Chondrocyte (in vitro differentiated cells): ENCODE measurements around the gene STK11. TPM values are rescaled to one million over a fixed set of nuclear protein-coding genes. Genes with fewer than 3 reads are reported as not detected.

Experiments
- DNase-seq: peaks from one replicate; pipeline ENCODE4 v3.0.0; 2021; ENCODE audit warnings: mixed read lengths, low spot score
- H3K27ac Mint-ChIP-seq: one replicate; pipeline ENCODE4 v1.8.0; 2021; ENCODE audit warnings: mild to moderate bottlenecking, moderate library complexity, mixed read lengths; ENCODE audit not compliant: unreplicated experiment
- H3K27me3 Mint-ChIP-seq: 2 replicates; pipeline ENCODE4 v1.8.0; 2021; ENCODE audit warnings: low read depth, mixed read lengths
- H3K36me3 Mint-ChIP-seq: 2 replicates; pipeline ENCODE4 v1.8.0; 2021; ENCODE audit warnings: low read depth, mixed read lengths
- H3K4me1 Mint-ChIP-seq: 2 replicates; pipeline ENCODE4 v1.8.0; 2021; ENCODE audit warnings: low read depth, mild to moderate bottlenecking, mixed read lengths
- H3K4me3 Mint-ChIP-seq: one replicate; pipeline ENCODE4 v1.8.0; 2021; ENCODE audit warnings: mild to moderate bottlenecking, moderate library complexity, mixed read lengths; ENCODE audit not compliant: unreplicated experiment
- H3K9me3 Mint-ChIP-seq: 2 replicates; pipeline ENCODE4 v1.8.0; 2021; ENCODE audit warnings: low read depth, mixed read lengths
- total RNA-seq: library from RNA; stranded (reverse); gene quantifications from 3 replicates; pipeline ENCODE4 v1.2.1, GENCODE V29; 2021
- TF ChIP-seq, protein P1 (sequence below): fragments of 200-600 bp; sonication (generic); IDR thresholded peaks from 2 replicates; pipeline ENCODE4 v1.5.0; 2021; ENCODE audit warnings: antibody characterized with exemption, mild to moderate bottlenecking, moderate library complexity

STK11 gene
- total RNA-seq, 1 donor from 2014 or later, result 42.3 TPM

DNA sequence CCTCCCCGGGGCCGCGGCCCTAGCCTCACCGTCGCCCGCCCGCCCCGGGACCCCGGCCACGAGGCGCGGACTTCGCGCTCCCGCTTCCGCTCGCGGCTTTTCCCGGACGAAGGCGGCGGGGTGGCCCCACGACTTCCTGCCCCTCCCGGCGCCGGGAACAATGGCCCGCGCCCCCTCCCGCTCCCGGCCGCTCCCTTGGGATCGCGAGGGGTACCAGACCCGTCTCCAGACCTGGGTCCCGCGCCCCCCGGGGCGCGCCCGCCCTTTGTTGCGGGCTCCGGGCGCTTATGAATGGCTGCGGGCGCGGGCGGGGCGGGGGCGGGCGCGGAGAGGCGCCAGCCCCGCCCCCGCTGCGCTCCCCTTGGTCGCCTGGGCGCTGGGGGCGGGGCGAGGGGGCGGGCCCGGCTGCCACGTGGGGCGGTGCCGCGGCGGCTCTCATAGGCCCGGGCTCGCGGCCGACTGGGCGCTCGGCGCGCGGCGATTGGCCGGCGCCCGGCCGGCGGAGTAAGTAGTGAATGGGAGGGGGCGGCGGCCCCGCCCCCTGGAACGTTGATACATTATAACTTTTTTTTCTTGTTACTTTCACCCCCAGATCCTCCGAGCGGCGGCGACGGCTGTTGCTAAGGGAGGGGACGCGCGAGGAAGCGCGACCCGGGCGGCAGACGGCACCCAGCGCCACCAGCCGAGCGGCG, 43.9 kb downstream of the STK11 start:
- peak overlapping the region; percentile 66 for H3K27ac Mint-ChIP-seq
- H3K4me1 Mint-ChIP-seq, result peaks cover 16% of the 10 kb centered on the region
- no peaks in the 10 kb centered on the region for H3K27me3 Mint-ChIP-seq
- H3K36me3 Mint-ChIP-seq, result peaks cover 10% of the 10 kb centered on the region
- H3K9me3 Mint-ChIP-seq, result no peaks in the 10 kb centered on the region
- peak overlapping the region; percentile 63 for H3K4me3 Mint-ChIP-seq
- TF ChIP-seq, protein P1, sequence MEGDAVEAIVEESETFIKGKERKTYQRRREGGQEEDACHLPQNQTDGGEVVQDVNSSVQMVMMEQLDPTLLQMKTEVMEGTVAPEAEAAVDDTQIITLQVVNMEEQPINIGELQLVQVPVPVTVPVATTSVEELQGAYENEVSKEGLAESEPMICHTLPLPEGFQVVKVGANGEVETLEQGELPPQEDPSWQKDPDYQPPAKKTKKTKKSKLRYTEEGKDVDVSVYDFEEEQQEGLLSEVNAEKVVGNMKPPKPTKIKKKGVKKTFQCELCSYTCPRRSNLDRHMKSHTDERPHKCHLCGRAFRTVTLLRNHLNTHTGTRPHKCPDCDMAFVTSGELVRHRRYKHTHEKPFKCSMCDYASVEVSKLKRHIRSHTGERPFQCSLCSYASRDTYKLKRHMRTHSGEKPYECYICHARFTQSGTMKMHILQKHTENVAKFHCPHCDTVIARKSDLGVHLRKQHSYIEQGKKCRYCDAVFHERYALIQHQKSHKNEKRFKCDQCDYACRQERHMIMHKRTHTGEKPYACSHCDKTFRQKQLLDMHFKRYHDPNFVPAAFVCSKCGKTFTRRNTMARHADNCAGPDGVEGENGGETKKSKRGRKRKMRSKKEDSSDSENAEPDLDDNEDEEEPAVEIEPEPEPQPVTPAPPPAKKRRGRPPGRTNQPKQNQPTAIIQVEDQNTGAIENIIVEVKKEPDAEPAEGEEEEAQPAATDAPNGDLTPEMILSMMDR, result no peak
- no peak for DNase-seq

DNA sequence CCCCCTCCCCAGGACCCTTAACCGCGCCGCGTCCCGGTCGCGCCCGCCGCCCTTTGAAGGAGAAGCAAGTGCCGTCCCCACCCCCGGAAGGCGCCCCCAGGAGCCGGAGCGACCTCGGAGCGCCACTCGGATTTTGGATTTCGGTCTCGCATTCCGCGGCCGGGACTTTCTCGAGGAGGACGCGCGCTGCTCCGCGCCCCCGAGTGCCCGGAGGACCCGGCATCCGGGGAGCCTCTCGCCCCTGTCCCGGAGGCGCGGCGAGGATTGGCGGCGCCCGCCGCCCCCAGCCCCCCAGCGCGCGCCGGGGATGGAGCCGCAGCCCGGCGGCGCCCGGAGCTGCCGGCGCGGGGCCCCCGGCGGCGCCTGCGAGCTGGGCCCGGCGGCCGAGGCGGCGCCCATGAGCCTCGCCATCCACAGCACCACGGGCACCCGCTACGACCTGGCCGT, 44.4 kb downstream of the STK11 start:
- TF ChIP-seq, protein P1, result no peak
- DNase-seq, result no peak
- Mint-ChIP-seq H3K9me3 (no peaks in the 10 kb centered on the region), H3K27me3 (no peaks in the 10 kb centered on the region), H3K4me1 (peaks cover 17% of the 10 kb centered on the region), H3K36me3 (peaks cover 14% of the 10 kb centered on the region), H3K4me3 (peak overlapping the region; percentile 63), H3K27ac (no peak overlapping the region)

DNA sequence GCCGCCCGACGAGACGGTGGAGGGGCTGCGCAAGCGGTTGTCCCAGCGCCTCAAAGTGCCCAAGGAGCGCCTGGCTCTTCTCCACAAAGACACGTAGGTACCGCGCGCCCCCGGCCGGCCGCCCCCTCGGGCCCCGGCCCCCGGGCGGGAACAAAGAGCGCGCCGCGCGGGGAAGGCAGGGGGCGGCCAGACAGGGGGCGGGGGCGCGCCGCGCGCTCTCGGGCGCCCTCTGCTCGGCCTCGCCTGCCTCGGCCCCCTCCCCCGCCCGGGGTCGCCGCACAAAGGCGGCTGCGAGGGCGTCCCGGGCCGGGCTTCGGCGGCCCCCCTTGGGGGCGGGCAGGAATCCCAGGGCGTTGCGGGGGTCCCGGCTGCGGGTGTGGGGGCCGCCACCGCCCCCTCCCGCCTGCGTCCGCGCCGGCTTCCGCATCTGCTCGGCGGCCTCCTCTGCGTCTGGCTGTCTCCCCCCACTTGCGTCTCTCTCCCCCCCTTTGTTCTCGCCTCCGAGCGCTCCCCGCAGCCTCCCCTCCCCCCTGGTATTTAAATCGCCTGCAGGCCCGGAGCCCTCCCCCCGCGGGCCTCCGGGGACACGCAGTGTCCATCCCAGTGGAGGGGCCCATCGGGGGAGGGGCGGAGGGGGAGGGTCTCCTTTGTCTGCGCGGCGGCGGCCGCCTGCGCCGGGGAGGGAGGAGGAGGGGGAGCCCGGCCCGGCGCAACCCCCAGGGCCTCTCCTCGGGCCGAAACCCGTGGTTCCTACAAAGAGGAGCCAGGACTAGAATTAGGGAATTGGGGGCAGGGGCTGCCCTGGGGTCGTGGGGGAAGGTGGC, 45.1 kb downstream of the STK11 start:
- no peak for DNase-seq
- H3K4me3 Mint-ChIP-seq, result peak overlapping the region; percentile 90
- H3K27me3 Mint-ChIP-seq, result no peaks in the 10 kb centered on the region
- H3K27ac Mint-ChIP-seq, result peak overlapping the region; percentile 92
- H3K4me1 Mint-ChIP-seq, result peaks cover 24% of the 10 kb centered on the region
- no peaks in the 10 kb centered on the region for H3K9me3 Mint-ChIP-seq
- TF ChIP-seq, protein P1, result no peak
- H3K36me3 Mint-ChIP-seq, result peaks cover 19% of the 10 kb centered on the region

DNA sequence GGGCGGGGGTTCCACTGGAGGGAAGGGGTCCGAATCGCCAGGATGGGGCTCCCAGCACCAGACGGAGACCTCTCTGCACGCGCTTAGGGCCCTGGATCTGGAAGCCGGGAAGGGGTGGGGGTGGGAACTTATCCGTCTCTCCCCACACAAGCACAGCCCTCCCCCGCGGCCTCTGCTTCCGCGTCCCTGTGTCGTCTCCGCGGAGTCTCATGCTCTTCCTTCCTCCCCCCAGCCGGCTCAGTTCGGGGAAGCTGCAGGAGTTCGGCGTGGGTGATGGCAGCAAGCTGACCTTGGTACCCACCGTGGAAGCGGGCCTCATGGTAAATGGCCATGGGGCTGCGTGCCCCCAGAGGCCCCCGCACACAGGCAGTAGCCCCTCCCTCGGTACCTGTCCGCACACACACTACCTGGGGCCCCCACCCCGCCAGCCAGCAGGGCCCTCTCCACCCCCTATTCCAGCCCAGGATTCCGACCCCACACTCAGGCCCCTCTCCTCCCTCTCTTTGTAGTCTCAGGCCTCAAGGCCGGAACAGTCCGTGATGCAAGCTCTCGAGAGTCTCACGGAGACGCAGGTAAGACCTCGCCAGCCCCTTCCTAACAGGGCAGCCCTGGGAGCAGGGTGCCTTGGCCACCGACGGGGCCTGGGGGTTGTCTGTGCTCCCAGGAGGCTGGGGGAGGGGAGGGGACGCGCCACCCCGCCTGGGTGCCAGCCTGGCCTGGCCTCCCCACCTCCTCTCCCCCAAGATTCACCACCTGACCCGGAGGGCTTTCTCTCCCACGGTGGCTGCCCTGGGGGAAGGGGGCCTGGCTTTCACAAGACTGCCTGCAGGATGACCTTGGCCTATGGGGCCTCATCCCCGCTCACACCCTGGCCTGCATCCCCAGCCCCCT, 46.0 kb downstream of the STK11 start:
- Mint-ChIP-seq H3K27ac (peak overlapping the region; percentile 92), H3K27me3 (no peaks in the 10 kb centered on the region), H3K4me3 (peak overlapping the region; percentile 90), H3K9me3 (no peaks in the 10 kb centered on the region), H3K4me1 (peaks cover 33% of the 10 kb centered on the region), H3K36me3 (peaks cover 22% of the 10 kb centered on the region)
- DNase-seq, result no peak
- TF ChIP-seq, protein P1, result no peak
